HG03520 (cell line): ENCODE measurements around the gene AHRR.
"Not testable (repeated sequence)": the region's sequence is repeated elsewhere in the genome, so short reads cannot be mapped to it uniquely, and the experiment has no call there.

Experiments
- ATAC-seq: cut with Tn5 transposase; IDR thresholded peaks from one replicate; pipeline ENCODE4 v1.9.1; 2021; ENCODE audit warnings: mild to moderate bottlenecking, moderate library complexity; ENCODE audit not compliant: unreplicated experiment

The AHRR gene

GRCh38 chr5:470961-471749 lies 149.6 kb downstream of the AHRR start:
- ATAC-seq, result no peak

- ATAC-seq, result no peak
Measured at GRCh38 chr5:471750-472058, 150.2 kb downstream of the AHRR start.

DNA sequence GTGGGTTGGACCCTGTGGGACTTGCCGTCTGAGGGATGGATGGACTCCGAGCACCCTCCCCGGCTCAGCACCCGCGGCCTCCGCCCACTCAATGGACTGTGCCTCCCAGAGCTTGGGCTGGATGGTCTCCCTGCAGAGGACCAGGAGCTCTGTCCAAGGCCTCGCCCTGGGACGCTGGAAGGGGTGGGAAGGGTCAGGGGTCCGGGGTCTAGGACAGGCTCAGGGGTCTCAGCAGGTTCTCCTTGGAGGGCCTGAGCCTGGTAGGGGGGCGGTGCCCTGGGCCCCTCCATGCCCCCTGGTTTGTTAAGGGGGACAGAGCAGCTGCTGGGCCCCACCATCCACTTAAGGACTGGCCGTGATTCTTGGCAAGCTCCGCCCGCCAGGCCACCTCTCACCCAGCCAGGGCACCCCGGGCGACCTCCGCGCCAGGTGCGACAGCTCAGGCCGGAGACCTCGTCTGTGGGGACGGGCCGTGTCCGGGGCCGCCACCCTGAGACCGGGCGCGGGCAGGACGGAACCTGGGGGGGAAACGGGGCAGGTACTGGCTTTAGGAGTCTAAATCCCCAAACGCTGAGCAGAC lies 150.7 kb downstream of the AHRR start:
- ATAC-seq, result peak; percentile 11

DNA sequence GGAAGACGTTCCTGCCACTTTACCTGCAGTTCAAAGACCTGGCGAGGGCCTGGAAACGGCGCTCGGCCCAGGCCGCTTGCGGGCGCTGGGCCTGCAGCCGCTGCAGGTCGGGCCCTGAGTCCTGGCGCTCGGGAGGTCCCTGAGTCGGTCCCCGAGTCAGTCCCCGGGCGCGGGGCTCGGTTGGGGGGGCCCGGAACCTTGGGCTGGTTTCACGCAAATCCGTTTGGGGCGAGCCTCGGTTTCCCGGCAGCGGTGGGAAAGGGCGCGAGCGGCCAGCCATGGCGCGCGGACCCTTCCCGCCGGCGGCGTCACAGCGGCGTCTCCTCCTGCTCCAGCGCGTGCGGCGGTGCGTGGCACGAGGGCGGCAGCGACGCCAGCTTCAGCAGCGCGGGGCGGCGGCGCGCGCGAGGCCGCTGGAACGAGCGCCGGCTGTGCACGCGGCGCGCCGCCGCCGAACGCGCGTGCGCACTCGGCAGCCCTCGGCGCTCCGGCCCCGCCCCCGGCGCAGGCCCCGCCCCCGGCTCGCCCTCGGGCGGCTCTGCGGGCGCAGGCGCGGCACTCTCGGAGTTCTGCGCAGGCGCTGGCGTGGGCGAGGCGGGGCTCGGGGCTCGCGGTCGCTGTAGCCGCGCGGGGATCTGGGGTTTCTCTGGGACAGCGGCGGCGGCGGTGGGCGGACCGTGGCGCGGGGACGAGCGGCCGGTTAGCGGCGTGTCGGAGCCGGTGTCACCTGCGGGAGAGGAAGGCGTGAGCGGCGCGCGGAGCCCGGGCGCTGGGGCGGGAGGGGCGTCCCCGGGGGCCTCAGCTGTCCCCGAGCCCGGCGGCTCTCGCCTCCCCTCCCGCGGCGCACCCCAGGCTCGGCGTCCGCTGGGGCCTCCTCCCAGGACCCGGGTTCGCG lies 151.4 kb downstream of the AHRR start:
- peak; percentile 68 for ATAC-seq

DNA sequence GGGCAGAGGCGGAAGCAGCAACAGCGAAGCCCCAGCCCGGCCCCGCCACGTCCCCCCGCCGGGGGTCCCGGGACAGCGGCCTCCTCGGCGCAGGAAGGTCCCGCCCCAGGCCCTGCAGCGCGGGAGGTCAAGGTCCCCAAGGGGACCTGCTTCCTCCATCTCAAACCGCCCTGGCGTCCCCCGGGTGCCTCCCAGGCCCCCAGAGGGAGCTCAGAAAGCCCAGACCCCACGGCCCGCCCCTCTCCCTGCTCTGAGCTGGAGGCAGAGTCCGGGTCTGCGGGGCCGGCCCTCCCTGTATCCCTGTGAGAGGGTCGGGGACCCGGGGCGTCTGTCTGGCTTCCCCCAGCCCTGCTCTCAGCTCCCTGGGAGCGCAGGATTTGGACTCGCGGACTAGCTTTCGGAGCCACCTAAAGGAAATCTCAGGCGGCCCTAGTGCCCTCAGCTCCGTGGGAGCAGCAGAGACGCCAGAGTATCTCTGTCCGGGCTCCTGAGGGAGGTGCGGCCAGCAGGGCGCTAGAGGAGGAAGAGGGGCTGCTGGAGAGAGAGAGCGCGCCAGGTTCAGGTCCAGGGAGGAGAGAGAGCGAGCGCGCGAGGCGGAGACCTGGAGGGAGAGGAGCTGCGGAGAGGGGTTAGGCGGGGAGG lies 152.2 kb downstream of the AHRR start:
- ATAC-seq, result peak; percentile 25

- not testable (repeated sequence) for ATAC-seq
Measured at GRCh38 chr5:474232-474839, 152.8 kb downstream of the AHRR start.

DNA sequence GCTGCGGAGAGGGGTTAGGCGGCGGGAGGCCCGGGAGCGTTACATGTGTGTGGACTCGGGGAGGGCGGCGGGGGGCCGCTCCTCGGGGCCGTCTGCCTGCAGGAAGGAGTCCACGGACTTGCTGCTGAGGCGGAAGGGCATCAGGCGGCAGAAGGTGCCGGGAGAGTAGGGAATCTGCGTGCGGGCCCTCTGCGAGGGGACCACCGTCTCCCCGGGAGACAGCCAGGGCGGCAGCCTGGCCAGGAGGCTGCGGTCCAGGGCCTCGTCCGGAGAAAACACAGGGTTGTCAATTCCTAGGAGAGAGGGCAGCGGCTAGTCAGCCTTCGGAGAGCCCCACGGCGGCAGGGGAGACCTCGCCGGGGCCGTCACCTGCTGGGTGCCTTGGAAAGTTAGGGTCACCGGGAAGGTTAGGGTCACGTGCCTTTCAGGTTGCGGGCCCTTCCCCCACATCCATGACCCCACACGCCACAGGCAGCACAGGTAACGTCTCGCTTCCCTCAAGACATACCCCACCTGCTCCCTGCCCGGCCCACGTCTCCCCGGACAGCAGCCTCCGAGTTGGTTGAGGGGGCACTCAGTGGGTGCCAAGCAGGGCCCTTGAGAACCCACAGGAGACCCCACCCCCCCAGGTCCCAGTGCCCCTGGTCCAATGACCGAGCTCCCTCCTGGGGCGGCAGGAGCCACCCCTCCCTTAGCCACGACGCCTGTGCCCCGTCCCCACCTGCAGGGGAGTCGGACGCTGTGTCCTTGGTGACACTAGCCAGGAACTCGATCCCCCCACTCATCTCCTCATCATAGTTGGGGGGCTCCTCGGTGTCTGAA lies 153.5 kb downstream of the AHRR start:
- ATAC-seq, result no peak

DNA sequence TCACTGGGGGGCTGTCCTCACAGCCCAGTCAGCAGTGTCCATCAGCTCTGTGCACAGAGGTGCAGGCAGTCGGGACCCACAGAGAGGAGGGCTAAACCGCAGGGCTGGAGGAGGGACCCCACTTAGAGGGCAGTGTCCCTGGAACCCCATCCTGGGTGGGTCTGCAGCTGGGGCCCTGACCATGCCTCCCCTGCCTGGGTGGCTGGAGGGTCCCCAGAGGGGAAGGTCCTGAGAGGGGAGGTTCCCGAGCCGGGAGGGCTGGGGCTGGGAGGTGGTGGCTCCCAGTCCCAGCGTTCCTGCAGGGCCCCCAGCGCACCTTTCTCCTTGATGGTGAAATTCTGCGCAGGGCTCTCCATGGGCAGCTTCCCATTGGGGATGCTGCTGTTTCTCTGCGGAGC lies 154.2 kb downstream of the AHRR start:
- ATAC-seq, result no peak

- no peak for ATAC-seq
Measured at GRCh38 chr5:476102-476813, 154.7 kb downstream of the AHRR start.

GRCh38 chr5:476814-477175 lies 155.3 kb downstream of the AHRR start:
- no peak for ATAC-seq

- ATAC-seq, result no peak
Measured at GRCh38 chr5:477247-477646, 155.7 kb downstream of the AHRR start.

DNA sequence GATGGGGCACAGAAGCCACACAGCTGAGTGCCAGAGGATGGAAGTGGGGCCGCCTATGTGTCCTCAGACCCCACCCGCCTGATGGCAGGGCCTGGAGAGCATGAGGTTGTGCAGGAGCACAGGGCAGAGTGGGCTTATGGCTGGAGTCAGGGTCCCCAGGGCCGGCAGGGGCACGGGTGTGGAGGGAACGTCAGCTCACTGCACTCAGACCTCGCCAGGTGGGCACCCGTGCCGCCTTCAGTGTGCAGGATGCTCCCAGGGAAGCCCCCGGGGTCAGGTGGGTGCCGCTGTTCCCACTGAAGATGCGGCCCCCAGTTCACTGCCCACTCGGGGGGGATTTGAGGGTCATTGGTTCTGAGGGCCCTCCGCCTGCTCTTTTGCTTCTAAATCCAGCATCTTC lies 156.4 kb downstream of the AHRR start:
- no peak for ATAC-seq

DNA sequence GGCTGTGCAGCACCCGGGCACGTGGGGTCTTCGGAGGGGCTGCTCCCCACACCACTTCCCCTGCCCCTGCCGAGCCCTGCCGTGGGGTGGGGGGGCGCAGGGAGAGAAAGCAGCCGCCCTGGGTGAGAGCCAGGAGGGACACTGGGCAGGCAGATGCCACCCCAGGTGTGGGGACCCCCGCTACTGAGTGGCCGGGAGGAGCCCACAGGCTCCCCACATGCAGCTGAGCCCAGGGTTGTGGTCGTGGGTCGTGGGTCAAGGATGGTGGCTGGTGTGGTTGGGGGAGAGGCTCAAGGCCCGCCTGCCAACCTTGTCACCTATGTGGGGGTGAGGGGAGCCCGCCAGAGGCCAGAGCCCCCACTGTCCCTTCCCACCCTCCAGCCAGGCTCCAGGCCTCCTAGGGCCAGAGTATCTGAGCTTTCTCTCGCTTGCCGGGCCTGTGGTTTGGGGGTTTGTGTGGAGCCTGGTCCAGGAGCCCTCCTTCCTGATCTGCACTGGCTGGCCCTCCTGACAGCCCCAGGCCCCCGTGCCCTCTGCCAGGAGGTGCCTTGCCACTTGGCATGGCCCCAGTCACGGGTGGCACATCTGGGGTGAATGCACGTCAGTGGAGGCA lies 157.0 kb downstream of the AHRR start:
- no peak for ATAC-seq

GRCh38 chr5:478982-479535 lies 157.5 kb downstream of the AHRR start:
- ATAC-seq, result no peak

GRCh38 chr5:479566-480319 lies 158.2 kb downstream of the AHRR start:
- ATAC-seq, result no peak

DNA sequence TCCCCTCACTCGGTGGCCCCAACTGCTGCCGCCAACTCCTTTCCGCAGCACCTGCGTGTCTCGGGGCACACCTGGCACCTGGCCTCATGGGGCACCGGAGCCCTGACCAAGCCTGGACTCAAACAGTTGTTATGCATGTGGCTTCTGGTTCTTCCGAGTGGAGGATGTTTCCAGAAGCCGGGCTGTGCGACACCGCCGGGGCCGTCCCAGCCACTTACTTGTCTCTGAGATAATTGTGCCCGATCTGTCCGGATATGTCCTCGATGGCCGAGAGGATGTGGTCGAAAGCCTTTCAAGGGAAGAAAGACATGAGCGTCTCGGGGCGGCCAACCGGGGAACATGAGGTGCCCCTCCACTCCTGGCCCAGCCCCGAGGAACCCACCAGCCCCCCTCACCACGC lies 159.8 kb downstream of the AHRR start:
- ATAC-seq, result no peak

DNA sequence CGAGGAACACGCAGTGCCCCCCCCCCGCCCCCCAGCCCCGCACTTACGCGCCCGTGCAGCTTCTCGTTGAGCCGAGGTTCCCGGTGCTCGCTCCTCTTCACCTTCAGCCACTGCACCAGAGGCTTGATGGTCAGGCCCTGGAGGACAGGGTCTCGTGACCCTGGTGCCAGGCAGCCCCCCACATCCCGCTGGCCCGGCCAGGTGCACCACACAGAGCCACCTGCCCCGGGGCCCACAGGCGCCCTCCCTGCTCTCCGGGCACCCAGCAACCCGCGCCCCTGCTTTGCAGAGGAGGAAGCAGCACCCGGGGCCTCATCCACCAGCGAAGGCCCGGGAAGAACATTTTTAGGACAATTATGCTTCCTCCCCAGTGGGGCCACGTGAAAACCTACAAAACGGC lies 160.5 kb downstream of the AHRR start:
- ATAC-seq, result no peak

- ATAC-seq, result no peak
Measured at GRCh38 chr5:482506-482905, 161.0 kb downstream of the AHRR start.
